ENCODE measurements around the gene R3HDM1.

GRCh38 chr2:135701442-135701841 lies 170.2 kb downstream of the R3HDM1 start:
- no peak for TF ChIP-seq CTCF (conservative IDR thresholded peaks at IDR 0.05; ENCODE audit: low read length)
- TF ChIP-seq EZH2phosphoT487 (IDR thresholded peaks at IDR 0.05; ENCODE audit: borderline replicate concordance, low read depth, low read length): no peak
